ENCODE data around the gene RAB11FIP3. TPM values are rescaled to one million over a fixed set of nuclear protein-coding genes. Genes with fewer than 3 reads are reported as not detected.

RAB11FIP3 gene
- total and polyA plus RNA-seq, 7 experiments from 2014 or later, result 0.71 to 53.0 (median 43.3) TPM

DNA sequence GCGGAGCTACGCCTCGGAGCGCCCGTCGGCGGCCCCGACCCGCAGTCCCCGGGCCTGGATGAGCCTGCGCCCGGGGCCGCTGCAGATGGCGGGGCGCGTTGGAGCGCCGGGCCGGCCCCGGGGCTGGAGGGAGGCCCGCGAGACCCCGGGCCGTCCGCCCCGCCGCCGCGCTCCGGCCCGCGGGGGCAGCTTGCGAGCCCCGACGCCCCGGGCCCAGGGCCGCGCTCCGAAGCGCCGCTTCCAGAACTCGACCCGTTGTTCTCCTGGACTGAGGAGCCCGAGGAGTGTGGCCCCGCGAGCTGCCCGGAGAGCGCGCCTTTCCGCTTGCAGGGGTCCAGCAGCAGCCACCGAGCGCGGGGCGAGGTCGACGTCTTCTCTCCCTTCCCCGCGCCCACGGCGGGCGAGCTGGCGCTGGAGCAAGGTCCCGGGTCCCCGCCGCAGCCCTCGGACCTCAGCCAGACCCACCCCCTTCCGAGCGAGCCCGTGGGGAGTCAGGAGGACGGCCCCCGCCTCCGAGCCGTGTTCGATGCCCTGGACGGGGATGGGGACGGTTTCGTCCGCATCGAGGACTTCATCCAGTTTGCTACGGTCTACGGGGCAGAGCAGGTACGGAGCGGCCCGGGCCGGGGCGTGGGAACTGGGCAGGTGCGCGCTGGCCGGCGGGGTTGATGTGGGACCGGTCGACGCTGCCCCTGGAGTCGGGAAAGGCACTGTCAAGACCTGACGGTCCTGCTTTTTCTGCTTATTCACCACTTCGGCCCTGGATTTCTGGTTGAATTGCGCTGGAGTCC, 861 bp downstream of the RAB11FIP3 start:
- H3K27ac ChIP-seq (ENCODE audit: low read depth, low read length), result peak overlapping the region; percentile 37
- peaks cover 0 to 18% (median 0%) of the 10 kb centered on the region in 5 donors for H3K27me3 Mint-ChIP-seq
- H3K4me3 ChIP-seq (ENCODE audit: low read length), result peak overlapping the region; percentile 44
- ChIA-PET CTCF (interaction anchor here (0.5 to 0.6 kb wide), 2 partner anchors 9 to 27 kb away, joined by 3 read pairs; no protein-coding TSS in a partner anchor), POLR2A (interaction anchor here (0.7 to 1.1 kb wide), 3 partner anchors 25 to 197 kb away, joined by 3 to 5 read pairs (median 4); partner anchors contain the start of genes DECR2 and LUC7L)
- no peaks in the 10 kb centered on the region for H3K27me3 ChIP-seq (ENCODE audit: control insufficient read depth in 2 of 2, insufficient read depth in 2 of 2, low read length in 2 of 2)
- peaks cover 22 to 45% (median 34%) of the 10 kb centered on the region in 7 donors for H3K4me1 Mint-ChIP-seq
- peaks cover 10 to 17% of the 10 kb centered on the region in 2 donors for H3K4me1 ChIP-seq (ENCODE audit: control insufficient read depth in 2 of 2, insufficient read depth in 2 of 2, low read length in 2 of 2)
- H3K9me3 Mint-ChIP-seq, result peaks cover 0 to 3% (median 0%) of the 10 kb centered on the region in 11 donors
- peak overlapping the region; percentile 67 to 91 (median 84) for H3K4me3 Mint-ChIP-seq
- no peak for ATAC-seq
- no peaks in the 10 kb centered on the region for H3K36me3 ChIP-seq (ENCODE audit: control insufficient read depth in 2 of 3, insufficient read depth in 3 of 3, low read length in 3 of 3)
- peak in 4 of 9 donors; percentile 5 to 35 (median 8) for DNase-seq
- intact Hi-C loops (cut with micrococcal nuclease), result no loop called here
- no peaks in the 10 kb centered on the region for H3K9me3 ChIP-seq (ENCODE audit: control insufficient read depth in 2 of 3, low read length in 3 of 3)
- H3K36me3 Mint-ChIP-seq, result peaks cover 0 to 11% (median 0%) of the 10 kb centered on the region in 5 donors
- H3K27ac Mint-ChIP-seq, result peak overlapping the region in 8 of 9 donors; percentile 18 to 89 (median 74)

DNA sequence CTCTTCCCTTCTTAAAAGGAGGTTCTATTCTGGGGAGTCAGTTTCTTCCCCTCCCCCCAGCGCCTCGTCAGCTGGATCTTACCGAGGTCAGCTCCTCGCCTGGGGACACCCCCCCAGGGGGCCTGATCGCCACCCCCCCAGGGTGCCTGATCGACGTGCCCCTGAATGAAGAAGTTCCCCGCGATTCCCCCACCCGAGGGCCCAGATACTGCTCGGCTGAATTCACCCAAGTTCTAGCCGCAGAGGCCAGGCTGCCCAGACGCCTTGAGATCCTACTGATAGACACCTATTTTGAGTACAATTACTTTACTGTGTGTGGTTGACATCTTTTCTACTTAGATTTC, 1.4 kb downstream of the RAB11FIP3 start:
- no peak for DNase-seq
- peak overlapping the region; percentile 45 to 89 (median 72) for H3K27ac Mint-ChIP-seq

DNA sequence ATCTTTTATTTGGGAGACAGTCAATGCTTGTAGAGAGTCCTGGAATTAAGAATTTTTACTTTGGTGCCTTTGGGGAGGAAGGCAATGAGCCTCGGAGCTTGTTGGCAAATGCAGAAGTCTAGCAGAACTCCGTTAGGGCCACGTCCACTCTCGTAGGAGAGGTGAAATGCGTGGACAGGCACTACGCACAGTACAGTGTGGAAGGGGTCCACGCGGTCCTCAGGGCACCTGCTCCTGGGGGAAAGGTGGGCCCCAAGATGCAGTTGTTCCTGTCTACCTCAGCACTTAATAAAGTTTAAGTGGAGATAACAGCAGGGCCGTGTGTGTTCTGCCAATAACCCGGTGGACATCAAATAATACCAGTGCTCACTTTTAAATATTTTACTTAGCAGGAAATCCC, 1.8 kb downstream of the RAB11FIP3 start:
- Mint-ChIP-seq H3K36me3 (peaks cover 0 to 11% (median 0%) of the 10 kb centered on the region in 5 donors), H3K4me1 (peaks cover 22 to 45% (median 34%) of the 10 kb centered on the region in 7 donors), H3K9me3 (peaks cover 0 to 3% (median 0%) of the 10 kb centered on the region in 11 donors), H3K27ac (peak overlapping the region; percentile 45 to 89 (median 72)), H3K4me3 (peak overlapping the region; percentile 67 to 91 (median 84)), H3K27me3 (peaks cover 0 to 18% (median 0%) of the 10 kb centered on the region in 5 donors)
- peak overlapping the region; percentile 44 for H3K4me3 ChIP-seq (ENCODE audit: low read length)
- no peak overlapping the region for H3K27ac ChIP-seq (ENCODE audit: low read depth, low read length)
- no peak for ATAC-seq
- intact Hi-C loops (cut with micrococcal nuclease), result no loop called here
- no peaks in the 10 kb centered on the region for H3K27me3 ChIP-seq (ENCODE audit: control insufficient read depth in 2 of 2, insufficient read depth in 2 of 2, low read length in 2 of 2)
- POLR2A ChIA-PET, result no interaction called here
- H3K9me3 ChIP-seq (ENCODE audit: control insufficient read depth in 2 of 3, low read length in 3 of 3), result no peaks in the 10 kb centered on the region
- no peak for DNase-seq
- H3K4me1 ChIP-seq (ENCODE audit: control insufficient read depth in 2 of 2, insufficient read depth in 2 of 2, low read length in 2 of 2), result peaks cover 10 to 17% of the 10 kb centered on the region in 2 donors
- H3K36me3 ChIP-seq (ENCODE audit: control insufficient read depth in 2 of 3, insufficient read depth in 3 of 3, low read length in 3 of 3), result no peaks in the 10 kb centered on the region
- CTCF ChIA-PET, result no interaction called here

More for the DNA sequence above, 1.4 kb downstream of the RAB11FIP3 start:
- no peak for ATAC-seq
- ChIA-PET POLR2A (no interaction called here), CTCF (interaction anchor here (0.5 kb wide), 1 partner anchor 10 kb away, joined by 3 read pairs; no protein-coding TSS in a partner anchor)
- H3K9me3 ChIP-seq (ENCODE audit: control insufficient read depth in 2 of 3, low read length in 3 of 3), result no peaks in the 10 kb centered on the region
- intact Hi-C loops (cut with micrococcal nuclease), result no loop called here
- no peaks in the 10 kb centered on the region for H3K27me3 ChIP-seq (ENCODE audit: control insufficient read depth in 2 of 2, insufficient read depth in 2 of 2, low read length in 2 of 2)
- peaks cover 0 to 3% (median 0%) of the 10 kb centered on the region in 11 donors for H3K9me3 Mint-ChIP-seq
- no peak overlapping the region for H3K27ac ChIP-seq (ENCODE audit: low read depth, low read length)
- peaks cover 22 to 45% (median 34%) of the 10 kb centered on the region in 7 donors for H3K4me1 Mint-ChIP-seq
- H3K27me3 Mint-ChIP-seq, result peaks cover 0 to 18% (median 0%) of the 10 kb centered on the region in 5 donors
- H3K36me3 ChIP-seq (ENCODE audit: control insufficient read depth in 2 of 3, insufficient read depth in 3 of 3, low read length in 3 of 3), result no peaks in the 10 kb centered on the region
- peak overlapping the region; percentile 44 for H3K4me3 ChIP-seq (ENCODE audit: low read length)
- peak overlapping the region; percentile 67 to 91 (median 84) for H3K4me3 Mint-ChIP-seq
- H3K36me3 Mint-ChIP-seq, result peaks cover 0 to 11% (median 0%) of the 10 kb centered on the region in 5 donors
- peaks cover 10 to 17% of the 10 kb centered on the region in 2 donors for H3K4me1 ChIP-seq (ENCODE audit: control insufficient read depth in 2 of 2, insufficient read depth in 2 of 2, low read length in 2 of 2)

DNA sequence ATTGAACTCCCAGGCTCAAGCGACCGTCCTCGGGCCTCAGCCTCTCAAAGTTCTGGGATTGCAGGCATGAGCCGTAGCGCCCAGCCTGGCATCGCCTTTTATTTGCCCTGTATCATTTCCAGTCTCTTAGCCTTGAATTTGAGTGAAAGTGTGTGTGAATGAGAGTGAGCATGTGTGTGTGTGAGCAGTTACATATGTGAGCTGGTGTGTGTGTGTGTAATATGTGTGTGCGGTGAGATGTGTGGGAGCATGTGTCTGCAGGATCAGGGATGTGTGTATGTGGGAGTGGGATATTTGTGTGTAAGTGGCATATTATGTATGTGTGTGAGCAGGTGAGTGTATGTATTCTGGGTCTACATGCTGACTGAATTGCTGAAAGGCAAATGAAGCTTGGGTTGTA, 5.5 kb downstream of the RAB11FIP3 start:
- Histone ChIP-seq H3K4me3 (ENCODE audit: low read length) (no peak overlapping the region), H3K36me3 (ENCODE audit: control insufficient read depth in 2 of 3, insufficient read depth in 3 of 3, low read length in 3 of 3) (no peaks in the 10 kb centered on the region), H3K9me3 (ENCODE audit: control insufficient read depth in 2 of 3, low read length in 3 of 3) (no peaks in the 10 kb centered on the region), H3K4me1 (ENCODE audit: control insufficient read depth in 2 of 2, insufficient read depth in 2 of 2, low read length in 2 of 2) (peaks cover 4 to 12% of the 10 kb centered on the region in 2 donors), H3K27me3 (ENCODE audit: control insufficient read depth in 2 of 2, insufficient read depth in 2 of 2, low read length in 2 of 2) (no peaks in the 10 kb centered on the region), H3K27ac (ENCODE audit: low read depth, low read length) (no peak overlapping the region)
- Mint-ChIP-seq H3K27ac (no peak overlapping the region), H3K4me1 (peaks cover 19 to 40% (median 26%) of the 10 kb centered on the region in 7 donors), H3K4me3 (no peak overlapping the region), H3K36me3 (peaks cover 0 to 11% (median 4%) of the 10 kb centered on the region in 5 donors), H3K9me3 (peaks cover 0 to 3% (median 0%) of the 10 kb centered on the region in 11 donors), H3K27me3 (peaks cover 0 to 3% (median 0%) of the 10 kb centered on the region in 5 donors)
- CTCF ChIA-PET, result interaction anchor here (0.6 kb wide), 1 partner anchor 13 kb away, joined by 4 read pairs; no protein-coding TSS in a partner anchor
- ATAC-seq (no peak), DNase-seq (no peak)
- POLR2A ChIA-PET, result no interaction called here
- intact Hi-C loops (cut with micrococcal nuclease), result no loop called here

DNA sequence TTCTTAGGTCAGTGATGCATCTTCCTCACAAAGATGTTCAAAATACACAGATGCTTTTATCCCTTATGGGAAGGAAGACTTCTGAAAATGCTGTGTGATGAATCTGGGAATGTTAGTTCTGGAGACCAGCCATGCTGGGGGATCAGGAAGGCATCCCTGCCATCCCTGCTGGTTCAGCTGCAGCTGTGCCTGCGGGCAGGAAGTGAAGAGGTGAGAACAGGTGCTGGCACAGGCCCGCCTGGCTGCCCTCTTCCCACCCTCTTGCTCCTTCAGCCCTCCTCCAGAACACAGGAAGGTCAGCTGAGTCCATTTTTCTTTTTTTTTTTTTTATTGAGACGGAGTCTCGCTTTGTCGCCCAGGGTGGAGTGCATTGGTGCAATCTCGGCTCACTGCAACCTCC, 15.2 kb downstream of the RAB11FIP3 start:
- peaks cover 0 to 5% (median 0%) of the 10 kb centered on the region in 3 experiments for H3K36me3 ChIP-seq (ENCODE audit: control insufficient read depth in 2 of 3, insufficient read depth in 3 of 3, low read length in 3 of 3)
- H3K27ac ChIP-seq (ENCODE audit: low read depth, low read length), result no peak overlapping the region
- peaks cover 0 to 8% (median 0%) of the 10 kb centered on the region in 7 donors for H3K4me1 Mint-ChIP-seq
- H3K4me3 Mint-ChIP-seq, result no peak overlapping the region
- CTCF ChIA-PET, result no interaction called here
- H3K4me1 ChIP-seq (ENCODE audit: control insufficient read depth in 2 of 2, insufficient read depth in 2 of 2, low read length in 2 of 2), result no peaks in the 10 kb centered on the region
- no peaks in the 10 kb centered on the region for H3K9me3 ChIP-seq (ENCODE audit: control insufficient read depth in 2 of 3, low read length in 3 of 3)
- no peaks in the 10 kb centered on the region for H3K27me3 ChIP-seq (ENCODE audit: control insufficient read depth in 2 of 2, insufficient read depth in 2 of 2, low read length in 2 of 2)
- POLR2A ChIA-PET, result no interaction called here
- no peaks in the 10 kb centered on the region for H3K27me3 Mint-ChIP-seq
- DNase-seq, result no peak
- no peak overlapping the region for H3K27ac Mint-ChIP-seq
- peaks cover 0 to 21% (median 0%) of the 10 kb centered on the region in 5 donors for H3K36me3 Mint-ChIP-seq
- no peak overlapping the region for H3K4me3 ChIP-seq (ENCODE audit: low read length)
- no peaks in the 10 kb centered on the region for H3K9me3 Mint-ChIP-seq
- no peak for ATAC-seq
- intact Hi-C loops (cut with micrococcal nuclease), result no loop called here

DNA sequence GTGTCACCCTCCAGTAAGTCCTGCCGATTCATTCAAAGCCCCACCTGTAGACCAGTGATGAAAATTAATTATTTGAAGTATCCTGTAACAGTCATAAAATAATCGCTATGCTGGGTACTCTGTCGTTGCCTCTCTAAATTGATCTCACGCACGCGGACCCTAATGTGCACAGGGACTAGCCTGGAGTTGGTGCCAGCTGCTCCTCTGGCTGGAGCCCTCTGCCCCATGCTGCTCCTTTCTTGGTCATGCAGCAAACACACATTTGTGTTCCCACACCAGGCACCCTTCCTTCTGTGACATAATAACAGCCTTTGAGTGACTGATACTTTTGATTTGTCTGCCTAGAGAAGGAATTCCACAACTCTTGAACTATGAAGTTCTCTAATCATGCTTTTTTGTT, 16.0 kb downstream of the RAB11FIP3 start:
- Histone ChIP-seq H3K27me3 (ENCODE audit: control insufficient read depth in 2 of 2, insufficient read depth in 2 of 2, low read length in 2 of 2) (no peaks in the 10 kb centered on the region), H3K27ac (ENCODE audit: low read depth, low read length) (no peak overlapping the region), H3K4me1 (ENCODE audit: control insufficient read depth in 2 of 2, insufficient read depth in 2 of 2, low read length in 2 of 2) (no peaks in the 10 kb centered on the region), H3K36me3 (ENCODE audit: control insufficient read depth in 2 of 3, insufficient read depth in 3 of 3, low read length in 3 of 3) (peaks cover 0 to 5% (median 0%) of the 10 kb centered on the region in 3 experiments), H3K9me3 (ENCODE audit: control insufficient read depth in 2 of 3, low read length in 3 of 3) (no peaks in the 10 kb centered on the region), H3K4me3 (ENCODE audit: low read length) (no peak overlapping the region)
- CTCF ChIA-PET, result no interaction called here
- Mint-ChIP-seq H3K36me3 (peaks cover 0 to 21% (median 0%) of the 10 kb centered on the region in 5 donors), H3K27ac (no peak overlapping the region), H3K9me3 (no peaks in the 10 kb centered on the region), H3K27me3 (no peaks in the 10 kb centered on the region), H3K4me1 (peaks cover 0 to 8% (median 0%) of the 10 kb centered on the region in 7 donors), H3K4me3 (no peak overlapping the region)
- DNase-seq (no peak), ATAC-seq (no peak)
- intact Hi-C loops (cut with micrococcal nuclease), result no loop called here
- POLR2A ChIA-PET, result no interaction called here
